ENCODE results near the gene FHIP2A. TPM values are rescaled to one million over a fixed set of nuclear protein-coding genes. Genes with fewer than 3 reads are reported as not detected.

The FHIP2A gene
- total RNA-seq, 1 experiment from 2014 or later: 15.3 TPM

DNA sequence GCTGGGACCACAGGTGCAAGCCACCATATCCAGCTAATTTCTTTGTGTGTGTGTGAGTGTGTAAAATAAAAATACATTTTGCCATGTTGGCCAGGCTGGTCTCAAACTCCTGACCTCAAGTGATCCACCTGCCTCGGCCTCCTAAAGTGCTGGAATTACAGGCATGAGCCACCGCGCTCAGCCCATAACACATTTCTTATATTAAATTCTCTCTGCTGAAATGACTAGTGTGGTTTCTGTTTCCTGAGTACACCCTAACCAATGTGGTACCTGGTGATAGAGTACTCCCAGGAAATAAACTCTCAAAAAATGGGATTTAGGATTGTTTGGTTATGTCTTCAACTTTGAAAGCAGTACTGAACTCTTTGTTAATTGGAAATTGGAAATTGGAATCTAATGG is 19.4 kb upstream of the FHIP2A start:
- Mint-ChIP-seq H3K4me3 (ENCODE audit: unreplicated experiment) (no peak overlapping the region), H3K9me3 (ENCODE audit: unreplicated experiment) (peaks cover 10% of the 10 kb centered on the region), H3K36me3 (ENCODE audit: insufficient read depth, unreplicated experiment) (no peaks in the 10 kb centered on the region), H3K27me3 (ENCODE audit: insufficient read depth, unreplicated experiment) (peaks cover 6% of the 10 kb centered on the region), H3K4me1 (ENCODE audit: low read depth, unreplicated experiment) (no peaks in the 10 kb centered on the region), H3K27ac (ENCODE audit: unreplicated experiment) (no peak overlapping the region)
- no peaks in the 10 kb centered on the region for H3K4me1 ChIP-seq
- no peak overlapping the region for H3K4me3 ChIP-seq (ENCODE audit: low read depth, low read length)
- CTCF ChIA-PET: interaction anchor here (0.6 kb wide), 1 partner anchor 72 kb away, joined by 5 read pairs; no protein-coding TSS in a partner anchor
- POLR2A ChIA-PET: no interaction called here
- TF ChIP-seq, protein P1, sequence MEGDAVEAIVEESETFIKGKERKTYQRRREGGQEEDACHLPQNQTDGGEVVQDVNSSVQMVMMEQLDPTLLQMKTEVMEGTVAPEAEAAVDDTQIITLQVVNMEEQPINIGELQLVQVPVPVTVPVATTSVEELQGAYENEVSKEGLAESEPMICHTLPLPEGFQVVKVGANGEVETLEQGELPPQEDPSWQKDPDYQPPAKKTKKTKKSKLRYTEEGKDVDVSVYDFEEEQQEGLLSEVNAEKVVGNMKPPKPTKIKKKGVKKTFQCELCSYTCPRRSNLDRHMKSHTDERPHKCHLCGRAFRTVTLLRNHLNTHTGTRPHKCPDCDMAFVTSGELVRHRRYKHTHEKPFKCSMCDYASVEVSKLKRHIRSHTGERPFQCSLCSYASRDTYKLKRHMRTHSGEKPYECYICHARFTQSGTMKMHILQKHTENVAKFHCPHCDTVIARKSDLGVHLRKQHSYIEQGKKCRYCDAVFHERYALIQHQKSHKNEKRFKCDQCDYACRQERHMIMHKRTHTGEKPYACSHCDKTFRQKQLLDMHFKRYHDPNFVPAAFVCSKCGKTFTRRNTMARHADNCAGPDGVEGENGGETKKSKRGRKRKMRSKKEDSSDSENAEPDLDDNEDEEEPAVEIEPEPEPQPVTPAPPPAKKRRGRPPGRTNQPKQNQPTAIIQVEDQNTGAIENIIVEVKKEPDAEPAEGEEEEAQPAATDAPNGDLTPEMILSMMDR (IDR thresholded peaks at IDR 0.05; ENCODE audit: insufficient read depth in 1 of 2, low read depth in 1 of 2, low read length in 1 of 2, severe bottlenecking in 1 of 2, unreplicated experiment in 1 of 2): no peak
- BruUV-seq (replicated peaks): no TSS peak
- H3K36me3 ChIP-seq (ENCODE audit: control insufficient read depth, insufficient read depth, low read length): no peaks in the 10 kb centered on the region
- no peaks in the 10 kb centered on the region for H3K27me3 ChIP-seq (replicated peaks; ENCODE audit: control insufficient read depth, insufficient read depth, low read length)
- intact Hi-C loops (cut with micrococcal nuclease; ENCODE audit: unreplicated experiment): no loop called here
- DNase-seq: no peak
- H3K9me3 ChIP-seq: no peaks in the 10 kb centered on the region

GRCh38 chr10:114806562-114807391 is 14.8 kb upstream of the FHIP2A start:
- TF ChIP-seq, protein P1 (IDR thresholded peaks at IDR 0.05; ENCODE audit: insufficient read depth in 1 of 2, low read depth in 1 of 2, low read length in 1 of 2, severe bottlenecking in 1 of 2, unreplicated experiment in 1 of 2): no peak
- intact Hi-C loops (cut with micrococcal nuclease; ENCODE audit: unreplicated experiment): no loop called here
- Histone ChIP-seq H3K27me3 (replicated peaks; ENCODE audit: control insufficient read depth, insufficient read depth, low read length) (no peaks in the 10 kb centered on the region), H3K36me3 (ENCODE audit: control insufficient read depth, insufficient read depth, low read length) (no peaks in the 10 kb centered on the region), H3K4me1 (no peaks in the 10 kb centered on the region), H3K4me3 (ENCODE audit: low read depth, low read length) (no peak overlapping the region), H3K9me3 (no peaks in the 10 kb centered on the region)
- ChIA-PET CTCF (interaction anchor here (0.7 kb wide), 1 partner anchor 15 kb away, joined by 3 read pairs; no protein-coding TSS in a partner anchor), POLR2A (no interaction called here)
- BruUV-seq (replicated peaks): no TSS peak
- H3K4me1 Mint-ChIP-seq (ENCODE audit: low read depth, unreplicated experiment): no peaks in the 10 kb centered on the region
- H3K4me3 Mint-ChIP-seq (ENCODE audit: unreplicated experiment): no peak overlapping the region
- no peaks in the 10 kb centered on the region for H3K27me3 Mint-ChIP-seq (ENCODE audit: insufficient read depth, unreplicated experiment)
- H3K36me3 Mint-ChIP-seq (ENCODE audit: insufficient read depth, unreplicated experiment): no peaks in the 10 kb centered on the region
- H3K27ac Mint-ChIP-seq (ENCODE audit: unreplicated experiment): no peak overlapping the region
- no peak for DNase-seq
- H3K9me3 Mint-ChIP-seq (ENCODE audit: unreplicated experiment): no peaks in the 10 kb centered on the region

DNA sequence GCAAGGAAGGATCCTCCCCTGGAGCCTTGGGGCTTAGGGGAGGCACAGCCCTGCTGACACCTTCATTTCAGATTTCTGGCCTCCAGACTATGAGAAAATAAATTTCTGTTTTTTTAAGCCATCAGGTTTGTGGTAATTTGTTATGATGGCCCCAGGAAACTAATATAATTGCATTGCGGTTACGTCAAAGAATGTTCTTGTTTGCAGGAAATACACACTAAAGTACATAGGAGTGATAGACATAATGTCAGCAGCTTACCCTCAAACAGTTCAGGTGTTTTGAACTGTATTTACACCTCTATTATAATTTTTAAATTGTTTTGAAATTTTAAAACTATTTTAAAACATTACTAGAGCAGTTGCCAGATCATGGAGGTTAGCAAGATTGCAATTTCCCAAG is 12.6 kb upstream of the FHIP2A start:
- Histone ChIP-seq H3K36me3 (ENCODE audit: control insufficient read depth, insufficient read depth, low read length) (no peaks in the 10 kb centered on the region), H3K4me1 (no peaks in the 10 kb centered on the region), H3K4me3 (ENCODE audit: low read depth, low read length) (no peak overlapping the region), H3K9me3 (no peaks in the 10 kb centered on the region), H3K27me3 (replicated peaks; ENCODE audit: control insufficient read depth, insufficient read depth, low read length) (no peaks in the 10 kb centered on the region)
- intact Hi-C loops (cut with micrococcal nuclease; ENCODE audit: unreplicated experiment): no loop called here
- Mint-ChIP-seq H3K27ac (ENCODE audit: unreplicated experiment) (no peak overlapping the region), H3K9me3 (ENCODE audit: unreplicated experiment) (no peaks in the 10 kb centered on the region), H3K4me1 (ENCODE audit: low read depth, unreplicated experiment) (no peaks in the 10 kb centered on the region), H3K36me3 (ENCODE audit: insufficient read depth, unreplicated experiment) (no peaks in the 10 kb centered on the region), H3K27me3 (ENCODE audit: insufficient read depth, unreplicated experiment) (peaks cover 2% of the 10 kb centered on the region), H3K4me3 (ENCODE audit: unreplicated experiment) (no peak overlapping the region)
- no peak for DNase-seq
- POLR2A ChIA-PET: no interaction called here
- TF ChIP-seq, protein P1 (IDR thresholded peaks at IDR 0.05; ENCODE audit: insufficient read depth in 1 of 2, low read depth in 1 of 2, low read length in 1 of 2, severe bottlenecking in 1 of 2, unreplicated experiment in 1 of 2): no peak
- CTCF ChIA-PET: no interaction called here
- BruUV-seq (replicated peaks): no TSS peak

Data from Caco-2 (cell line).